Loucy (cell line): ENCODE data around the gene SLC35F6.
"Not testable (repeated sequence)": the region's sequence is repeated elsewhere in the genome, so short reads cannot be mapped to it uniquely, and the experiment has no call there.

Experiments
- H2AFZ ChIP-seq: fragments of 200-600 bp; sonication (generic); 2 replicates; pipeline ENCODE4 v1.6.0; 2016; ENCODE audit warnings: antibody characterized with exemption, mild to moderate bottlenecking, low read length, moderate library complexity
- H3F3A ChIP-seq: fragments of 200-600 bp; 2 replicates; pipeline ENCODE4 v1.6.0; 2016; ENCODE audit warnings: antibody characterized with exemption, low read depth, mild to moderate bottlenecking
- H3K27me3 ChIP-seq: fragments of 200-600 bp; sonication (generic); 2 replicates; pipeline ENCODE4 v1.6.1; 2014; ENCODE audit warnings: low read length, mild to moderate bottlenecking; ENCODE audit not compliant: insufficient read depth, poor library complexity, severe bottlenecking
- H3K36me3 ChIP-seq: fragments of 200-600 bp; sonication (generic); 2 replicates; pipeline ENCODE4 v1.6.1; 2016; ENCODE audit warnings: low read length; ENCODE audit not compliant: insufficient read depth
- H3K4me1 ChIP-seq: fragments of 200-600 bp; sonication (generic); 2 replicates; pipeline ENCODE4 v1.5.1; 2014; ENCODE audit warnings: low read length, mild to moderate bottlenecking; ENCODE audit not compliant: insufficient read depth, poor library complexity, severe bottlenecking
- H3K4me2 ChIP-seq: fragments of 200-600 bp; sonication (generic); 2 replicates; pipeline ENCODE4 v1.6.0; 2014; ENCODE audit warnings: antibody characterized with exemption, low read length, low read depth, mild to moderate bottlenecking; ENCODE audit not compliant: poor library complexity, severe bottlenecking
- H3K4me3 ChIP-seq: fragments of 200-600 bp; sonication (generic); 2 replicates; pipeline ENCODE4 v1.5.1; 2014; ENCODE audit warnings: low read length, mild to moderate bottlenecking, mixed read lengths; ENCODE audit not compliant: poor library complexity, severe bottlenecking
- H3K79me2 ChIP-seq: fragments of 200-600 bp; sonication (generic); 2 replicates; pipeline ENCODE4 v1.6.1; 2014; ENCODE audit warnings: low read length; ENCODE audit not compliant: insufficient read depth
- H3K9ac ChIP-seq: fragments of 200-600 bp; sonication (generic); 2 replicates; pipeline ENCODE4 v1.6.0; 2014; ENCODE audit warnings: mild to moderate bottlenecking, low read depth, low read length, moderate library complexity; ENCODE audit not compliant: poor library complexity, severe bottlenecking
- H3K9me2 ChIP-seq: fragments of 200-600 bp; sonication (generic); replicated peaks from 2 replicates; pipeline ENCODE4 v1.6.1; 2016; ENCODE audit warnings: low read depth, low read length, mixed read lengths
- H3K9me3 ChIP-seq: fragments of 200-600 bp; sonication (generic); 2 replicates; pipeline ENCODE4 v1.6.1; 2014; ENCODE audit warnings: mild to moderate bottlenecking, antibody characterized with exemption, low read length, low read depth; ENCODE audit not compliant: insufficient read depth
- H4K20me1 ChIP-seq: fragments of 200-600 bp; sonication (generic); 2 replicates; pipeline ENCODE4 v1.6.0; 2014; ENCODE audit warnings: antibody characterized with exemption, low read length, mild to moderate bottlenecking; ENCODE audit not compliant: insufficient read depth, poor library complexity, severe bottlenecking
- EZH2phosphoT487 ChIP-seq: fragments of 200-600 bp; IDR thresholded peaks from 2 replicates; pipeline ENCODE4 v1.6.1; 2018; ENCODE audit warnings: antibody characterized with exemption, mild to moderate bottlenecking, moderate library complexity, borderline replicate concordance
- TF ChIP-seq, protein P1 (sequence below): fragments of 200-600 bp; sonication (generic); conservative IDR thresholded peaks from 2 replicates; pipeline ENCODE4 v1.5.1; 2014; ENCODE audit warnings: mild to moderate bottlenecking, antibody characterized with exemption, low read length

Gene SLC35F6

DNA sequence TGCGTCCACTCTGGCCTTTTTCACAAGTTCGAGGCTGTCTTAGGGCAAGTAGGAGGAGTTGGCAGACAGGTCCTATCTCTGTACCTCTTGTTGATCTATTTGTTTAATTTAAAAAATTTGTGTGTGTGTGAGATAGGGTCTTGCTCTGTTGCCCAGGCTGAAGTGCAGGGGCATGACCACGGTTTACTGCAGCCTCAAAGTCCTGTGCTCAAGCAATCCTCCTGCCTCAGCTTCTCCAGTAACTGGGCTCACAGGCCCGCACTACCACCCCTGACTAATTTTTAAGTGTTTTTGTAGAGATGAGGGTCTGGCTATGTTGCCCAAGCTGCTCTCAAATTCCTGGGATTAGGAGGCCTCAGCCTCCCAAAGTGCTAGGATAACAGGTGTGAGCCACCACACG lies 4.2 kb upstream of the SLC35F6 start:
- Histone ChIP-seq H4K20me1 (no peaks in the 10 kb centered on the region), H3K4me2 (no peak overlapping the region), H3K79me2 (peaks cover 7% of the 10 kb centered on the region), H3K36me3 (no peaks in the 10 kb centered on the region), H3K4me1 (peaks cover 8% of the 10 kb centered on the region), H3K9ac (no peak overlapping the region), H3F3A (no peaks in the 10 kb centered on the region), H3K9me3 (no peaks in the 10 kb centered on the region), H3K27me3 (no peaks in the 10 kb centered on the region), H2AFZ (no peak overlapping the region), H3K9me2 (no peaks in the 10 kb centered on the region), H3K4me3 (no peak overlapping the region)
- TF ChIP-seq EZH2phosphoT487: no peak
- TF ChIP-seq, protein P1, sequence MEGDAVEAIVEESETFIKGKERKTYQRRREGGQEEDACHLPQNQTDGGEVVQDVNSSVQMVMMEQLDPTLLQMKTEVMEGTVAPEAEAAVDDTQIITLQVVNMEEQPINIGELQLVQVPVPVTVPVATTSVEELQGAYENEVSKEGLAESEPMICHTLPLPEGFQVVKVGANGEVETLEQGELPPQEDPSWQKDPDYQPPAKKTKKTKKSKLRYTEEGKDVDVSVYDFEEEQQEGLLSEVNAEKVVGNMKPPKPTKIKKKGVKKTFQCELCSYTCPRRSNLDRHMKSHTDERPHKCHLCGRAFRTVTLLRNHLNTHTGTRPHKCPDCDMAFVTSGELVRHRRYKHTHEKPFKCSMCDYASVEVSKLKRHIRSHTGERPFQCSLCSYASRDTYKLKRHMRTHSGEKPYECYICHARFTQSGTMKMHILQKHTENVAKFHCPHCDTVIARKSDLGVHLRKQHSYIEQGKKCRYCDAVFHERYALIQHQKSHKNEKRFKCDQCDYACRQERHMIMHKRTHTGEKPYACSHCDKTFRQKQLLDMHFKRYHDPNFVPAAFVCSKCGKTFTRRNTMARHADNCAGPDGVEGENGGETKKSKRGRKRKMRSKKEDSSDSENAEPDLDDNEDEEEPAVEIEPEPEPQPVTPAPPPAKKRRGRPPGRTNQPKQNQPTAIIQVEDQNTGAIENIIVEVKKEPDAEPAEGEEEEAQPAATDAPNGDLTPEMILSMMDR: no peak

DNA sequence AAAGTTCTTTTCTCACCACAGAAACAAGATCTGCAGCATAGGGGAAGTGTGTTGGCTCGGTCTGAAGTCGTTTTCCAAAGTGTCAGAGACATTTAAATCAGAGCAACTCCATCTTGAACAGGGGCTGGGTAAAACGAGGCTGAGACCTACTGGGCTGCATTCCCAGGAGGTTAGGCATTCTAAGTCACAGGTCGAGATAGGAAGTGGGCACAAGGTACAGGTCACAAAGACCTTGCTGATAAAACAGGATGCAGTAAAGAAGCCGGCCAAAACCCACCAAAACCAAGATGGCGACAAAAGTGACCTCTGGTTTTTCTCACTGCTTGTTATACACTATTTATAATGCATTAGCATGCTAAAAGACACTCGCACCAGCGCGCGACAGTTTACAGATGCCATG lies 3.1 kb upstream of the SLC35F6 start:
- not testable (repeated sequence) for H3K36me3 ChIP-seq, H3K9ac ChIP-seq, H3F3A ChIP-seq, H3K4me3 ChIP-seq, H3K9me3 ChIP-seq, H3K4me2 ChIP-seq, H3K27me3 ChIP-seq, H3K9me2 ChIP-seq, H2AFZ ChIP-seq, H4K20me1 ChIP-seq
- peaks cover 19% of the 10 kb centered on the region for H3K79me2 ChIP-seq
- H3K4me1 ChIP-seq: peaks cover 19% of the 10 kb centered on the region

DNA sequence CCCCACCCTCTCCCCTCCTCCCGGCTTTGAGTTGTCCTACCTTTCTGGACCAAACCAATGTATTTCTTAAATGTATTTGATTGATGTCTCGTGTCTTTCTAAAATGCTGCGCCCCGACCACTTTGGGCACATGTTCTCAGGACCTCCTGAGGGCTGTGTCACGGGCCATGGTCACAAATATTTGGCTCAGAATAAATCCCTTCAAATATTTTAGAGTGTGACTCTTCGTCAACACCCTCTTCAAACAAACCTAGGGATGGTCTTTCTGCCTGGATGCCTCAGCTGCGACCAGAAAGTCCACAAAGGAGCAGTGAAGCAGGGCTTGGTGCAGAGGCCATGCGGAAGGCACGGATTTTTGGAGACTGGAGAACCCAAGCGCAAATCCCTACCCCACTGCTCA lies 1.1 kb upstream of the SLC35F6 start:
- H3K9ac ChIP-seq: no peak overlapping the region
- no peak overlapping the region for H3K4me3 ChIP-seq
- no peaks in the 10 kb centered on the region for H3K9me2 ChIP-seq
- H2AFZ ChIP-seq: no peak overlapping the region
- H3F3A ChIP-seq: no peaks in the 10 kb centered on the region
- peaks cover 11% of the 10 kb centered on the region for H4K20me1 ChIP-seq
- no peaks in the 10 kb centered on the region for H3K36me3 ChIP-seq
- peaks cover 34% of the 10 kb centered on the region for H3K4me1 ChIP-seq
- H3K4me2 ChIP-seq: no peak overlapping the region
- H3K9me3 ChIP-seq: no peaks in the 10 kb centered on the region
- no peaks in the 10 kb centered on the region for H3K27me3 ChIP-seq
- H3K79me2 ChIP-seq: peaks cover 20% of the 10 kb centered on the region
- TF ChIP-seq EZH2phosphoT487: no peak
- TF ChIP-seq, protein P1: no peak

DNA sequence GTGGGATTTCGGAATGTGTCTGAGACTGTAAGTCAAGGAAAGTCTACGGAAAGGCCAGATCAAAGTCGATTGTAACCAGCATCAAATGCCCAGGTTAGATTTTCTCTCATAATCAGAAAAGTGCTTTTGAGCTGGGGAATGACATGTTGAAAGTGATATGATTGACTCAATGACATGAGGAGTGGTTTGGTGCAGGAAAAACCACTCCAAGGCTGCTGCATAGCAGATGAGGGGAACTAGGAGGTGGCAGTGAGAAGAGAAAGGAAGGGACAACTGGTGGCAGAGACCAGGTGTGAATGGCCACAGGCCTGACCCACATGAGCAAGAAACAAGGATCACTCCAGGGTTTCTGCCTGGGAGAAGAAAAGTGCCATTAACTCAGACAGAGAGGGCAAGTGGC lies 822 bp downstream of the SLC35F6 start:
- H3K4me2 ChIP-seq: peak overlapping the region; percentile 84
- H3K9me2 ChIP-seq: no peaks in the 10 kb centered on the region
- H3K9ac ChIP-seq: peak overlapping the region; percentile 89
- H3F3A ChIP-seq: no peaks in the 10 kb centered on the region
- H4K20me1 ChIP-seq: peaks cover 12% of the 10 kb centered on the region
- peak overlapping the region; percentile 98 for H3K4me3 ChIP-seq
- no peaks in the 10 kb centered on the region for H3K27me3 ChIP-seq
- TF ChIP-seq, protein P1: no peak
- no peak for TF ChIP-seq EZH2phosphoT487
- peaks cover 47% of the 10 kb centered on the region for H3K4me1 ChIP-seq
- peaks cover 32% of the 10 kb centered on the region for H3K79me2 ChIP-seq
- H3K36me3 ChIP-seq: no peaks in the 10 kb centered on the region
- H2AFZ ChIP-seq: peak overlapping the region; percentile 95
- no peaks in the 10 kb centered on the region for H3K9me3 ChIP-seq
